Mesendoderm (in vitro differentiated cells): ENCODE measurements around the gene SSTR5.

Experiments used
- DNase-seq: peaks from one replicate; pipeline ENCODE4 v3.0.0; 2013
- H2AK5ac ChIP-seq: 2 replicates; pipeline ENCODE4 v1.6.1; 2013; ENCODE audit warnings: low read length, inconsistent platforms
- H2BK120ac ChIP-seq: 2 replicates; pipeline ENCODE4 v1.6.1; 2013; ENCODE audit warnings: low read depth, mild to moderate bottlenecking, low read length, moderate library complexity, mixed read lengths
- H2BK15ac ChIP-seq: replicated peaks from 2 replicates; pipeline ENCODE4 v1.6.1; 2013; ENCODE audit warnings: low read depth, mild to moderate bottlenecking, moderate library complexity
- H2BK5ac ChIP-seq: 2 replicates; pipeline ENCODE4 v1.6.1; 2013; ENCODE audit warnings: low read length, inconsistent platforms
- H3K18ac ChIP-seq: 2 replicates; pipeline ENCODE4 v1.6.1; 2013; ENCODE audit warnings: mild to moderate bottlenecking, low read length, mixed read lengths
- H3K23ac ChIP-seq: one replicate; pipeline ENCODE4 v1.6.1; 2013; ENCODE audit warnings: low read length
- H3K27ac ChIP-seq: 2 replicates; pipeline ENCODE4 v1.5.1; 2013; ENCODE audit warnings: low read depth, mild to moderate bottlenecking, inconsistent platforms, low read length, moderate library complexity
- H3K27me3 ChIP-seq: 2 replicates; pipeline ENCODE4 v1.6.1; 2013; ENCODE audit warnings: low read length, control low read depth, mild to moderate bottlenecking, inconsistent platforms; ENCODE audit not compliant: insufficient read depth, poor library complexity
- H3K36me3 ChIP-seq: 2 replicates; pipeline ENCODE4 v1.6.1; 2013; ENCODE audit warnings: low read length, inconsistent platforms; ENCODE audit not compliant: control insufficient read depth, insufficient read depth
- H3K4ac ChIP-seq: one replicate; pipeline ENCODE4 v1.6.1; 2013; ENCODE audit warnings: low read depth, mild to moderate bottlenecking, low read length, moderate library complexity
- H3K4me1 ChIP-seq: 2 replicates; pipeline ENCODE4 v1.6.1; 2013; ENCODE audit warnings: low read depth, low read length, inconsistent platforms; ENCODE audit not compliant: control insufficient read depth
- H3K4me2 ChIP-seq: 2 replicates; pipeline ENCODE4 v1.6.1; 2013; ENCODE audit warnings: low read length
- H3K4me3 ChIP-seq: 2 replicates; pipeline ENCODE4 v1.5.1; 2013; ENCODE audit warnings: mild to moderate bottlenecking, low read length
- H3K56ac ChIP-seq: one replicate; pipeline ENCODE4 v1.6.1; 2013; ENCODE audit warnings: low read length
- H3K79me1 ChIP-seq: 2 replicates; pipeline ENCODE4 v1.6.1; 2013; ENCODE audit warnings: low read length, inconsistent platforms
- H3K79me2 ChIP-seq: 2 replicates; pipeline ENCODE4 v1.6.1; 2013; ENCODE audit warnings: mild to moderate bottlenecking, low read length; ENCODE audit not compliant: control insufficient read depth, insufficient read depth
- H3K9ac ChIP-seq: 2 replicates; pipeline ENCODE4 v1.6.1; 2013; ENCODE audit warnings: low read length, inconsistent platforms
- H4K5ac ChIP-seq: one replicate; pipeline ENCODE4 v1.6.1; 2013; ENCODE audit warnings: low read length
- H4K8ac ChIP-seq: one replicate; pipeline ENCODE4 v1.6.1; 2013; ENCODE audit warnings: low read depth, mild to moderate bottlenecking, control low read depth, low read length, moderate library complexity
- WGBS: extraction: QIAGEN DNeasy Blood & Tissue Kit; methylation state at CpG from one replicate; pipeline ENCODE4 v1.1.7; 2013; ENCODE audit warnings: low lambda C conversion rate, missing lambda C conversion rate; ENCODE audit not compliant: insufficient coverage; ENCODE audit errors: extremely low coverage; 5-methylcytosine and 5-hydroxymethylcytosine counted together

SSTR5 gene

DNA sequence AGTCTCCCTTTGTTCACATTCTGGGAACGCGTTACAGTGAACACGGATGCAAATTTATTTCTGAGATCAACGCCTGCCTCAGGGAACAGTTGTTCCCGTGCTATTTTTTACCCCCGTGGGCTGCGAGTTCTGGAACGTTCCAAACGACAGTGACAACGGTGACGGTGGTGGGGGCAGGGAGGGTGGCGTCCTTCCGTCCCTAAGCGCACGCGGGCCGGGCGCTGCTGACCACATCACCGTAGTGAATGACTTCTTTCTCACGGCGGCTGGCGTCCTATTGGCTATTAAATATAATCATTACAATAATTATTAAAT, 45.1 kb upstream of the SSTR5 start:
- no peaks in the 10 kb centered on the region for H3K4me1 ChIP-seq
- H4K5ac ChIP-seq: no peak overlapping the region
- H3K18ac ChIP-seq: no peak overlapping the region
- no peak overlapping the region for H3K4ac ChIP-seq
- H3K27ac ChIP-seq: no peak overlapping the region
- H2BK120ac ChIP-seq: no peak overlapping the region
- H4K8ac ChIP-seq: no peak overlapping the region
- no peak for DNase-seq
- H3K79me2 ChIP-seq: no peaks in the 10 kb centered on the region
- H3K4me3 ChIP-seq: no peak overlapping the region
- no peak overlapping the region for H3K4me2 ChIP-seq
- no peak overlapping the region for H2BK5ac ChIP-seq
- no peak overlapping the region for H3K23ac ChIP-seq
- H3K36me3 ChIP-seq: no peaks in the 10 kb centered on the region
- no peak overlapping the region for H3K9ac ChIP-seq
- no peak overlapping the region for H3K56ac ChIP-seq
- no peaks in the 10 kb centered on the region for H3K27me3 ChIP-seq
- no peak overlapping the region for H2AK5ac ChIP-seq
- WGBS: no CpG with 5 or more reads among the region's 22 CpGs
- H2BK15ac ChIP-seq: no peak overlapping the region
- no peaks in the 10 kb centered on the region for H3K79me1 ChIP-seq

DNA sequence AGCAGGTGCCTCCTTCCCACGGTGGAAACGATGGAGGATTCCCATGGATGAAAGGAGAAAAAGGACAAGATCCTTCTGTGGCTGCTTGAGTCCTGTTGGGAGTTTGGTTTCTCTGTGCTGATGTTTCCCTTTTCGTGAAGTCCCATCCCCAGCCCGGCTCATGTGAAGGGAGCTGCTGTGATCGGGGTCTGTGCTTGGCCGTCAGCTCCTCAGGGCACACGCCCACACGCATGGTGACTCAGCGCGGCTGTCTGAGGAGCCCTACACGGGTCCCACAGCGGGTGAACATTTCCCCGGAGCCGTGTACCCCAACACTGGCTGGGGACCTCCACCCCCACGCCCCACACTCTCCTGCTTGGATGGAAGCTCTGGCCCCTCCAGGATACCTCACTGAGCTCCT, 44.5 kb upstream of the SSTR5 start:
- no peaks in the 10 kb centered on the region for H3K4me1 ChIP-seq
- no CpG with 5 or more reads among the region's 15 CpGs for WGBS
- no peak for DNase-seq

GRCh38 chr16:1028524-1029258, 43.9 kb upstream of the SSTR5 start:
- Histone ChIP-seq H3K27ac (no peak overlapping the region), H3K27me3 (no peaks in the 10 kb centered on the region), H4K8ac (no peak overlapping the region), H3K4me3 (no peak overlapping the region), H2AK5ac (no peak overlapping the region), H3K23ac (no peak overlapping the region), H4K5ac (no peak overlapping the region), H3K36me3 (no peaks in the 10 kb centered on the region), H3K56ac (no peak overlapping the region), H3K4me2 (no peak overlapping the region), H3K4me1 (no peaks in the 10 kb centered on the region), H3K9ac (no peak overlapping the region), H2BK15ac (no peak overlapping the region), H3K4ac (no peak overlapping the region), H3K18ac (no peak overlapping the region), H2BK120ac (no peak overlapping the region), H3K79me1 (no peaks in the 10 kb centered on the region), H2BK5ac (no peak overlapping the region), H3K79me2 (no peaks in the 10 kb centered on the region)
- DNase-seq: no peak
- no CpG with 5 or more reads among the region's 39 CpGs for WGBS

More for the DNA sequence above, 44.5 kb upstream of the SSTR5 start:
- no peak overlapping the region for H3K23ac ChIP-seq
- no peaks in the 10 kb centered on the region for H3K79me2 ChIP-seq
- H2AK5ac ChIP-seq: no peak overlapping the region
- no peaks in the 10 kb centered on the region for H3K27me3 ChIP-seq
- H4K5ac ChIP-seq: no peak overlapping the region
- H2BK15ac ChIP-seq: no peak overlapping the region
- no peak overlapping the region for H3K4ac ChIP-seq
- H3K4me2 ChIP-seq: no peak overlapping the region
- H2BK120ac ChIP-seq: no peak overlapping the region
- H3K56ac ChIP-seq: no peak overlapping the region
- no peak overlapping the region for H4K8ac ChIP-seq
- no peak overlapping the region for H2BK5ac ChIP-seq
- H3K9ac ChIP-seq: no peak overlapping the region
- no peak overlapping the region for H3K4me3 ChIP-seq
- no peak overlapping the region for H3K18ac ChIP-seq
- H3K27ac ChIP-seq: no peak overlapping the region
- H3K79me1 ChIP-seq: no peaks in the 10 kb centered on the region
- H3K36me3 ChIP-seq: no peaks in the 10 kb centered on the region

DNA sequence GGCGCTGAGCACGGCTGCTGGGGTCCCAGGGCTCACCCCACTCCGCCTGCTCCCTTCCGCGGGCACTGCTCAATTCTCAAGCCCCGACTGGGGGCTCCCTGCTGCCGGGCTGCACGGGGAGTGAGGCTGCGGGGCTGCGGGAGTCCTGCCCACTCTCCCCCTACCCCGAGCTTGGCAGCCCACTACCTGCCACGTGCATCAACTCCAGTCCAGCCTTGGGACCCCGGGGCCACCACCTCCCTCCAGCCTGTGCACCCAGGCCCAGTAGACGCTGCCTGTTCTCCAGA, 43.3 kb upstream of the SSTR5 start:
- no peaks in the 10 kb centered on the region for H3K4me1 ChIP-seq

DNA sequence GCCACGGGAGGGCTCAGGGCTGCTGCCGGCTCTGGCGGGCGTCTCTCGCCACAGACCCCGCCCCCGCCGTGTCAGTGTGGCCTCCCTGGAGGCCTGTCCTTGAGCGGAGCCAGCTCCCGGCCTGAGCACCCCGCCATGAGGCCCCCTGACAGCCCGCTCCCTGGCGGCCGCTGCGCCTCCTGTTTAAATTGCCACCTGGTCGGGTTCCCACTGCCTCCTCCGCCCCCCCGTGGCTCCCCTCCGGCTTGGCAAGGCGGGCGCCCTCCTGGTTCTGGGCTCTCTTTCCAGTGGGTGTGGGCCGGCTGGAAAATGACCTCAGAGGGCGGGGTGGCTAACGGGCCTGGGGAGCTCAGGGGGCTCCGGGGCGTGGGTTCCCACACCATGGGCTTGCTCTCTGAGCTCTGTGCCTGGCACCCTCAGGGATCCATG, 42.1 kb upstream of the SSTR5 start:
- Histone ChIP-seq H3K27me3 (no peaks in the 10 kb centered on the region), H3K27ac (no peak overlapping the region), H3K4ac (no peak overlapping the region), H2AK5ac (no peak overlapping the region), H3K9ac (no peak overlapping the region), H4K8ac (no peak overlapping the region), H3K36me3 (no peaks in the 10 kb centered on the region), H2BK5ac (no peak overlapping the region), H3K4me2 (no peak overlapping the region), H3K23ac (no peak overlapping the region), H3K79me2 (no peaks in the 10 kb centered on the region), H3K18ac (no peak overlapping the region), H4K5ac (no peak overlapping the region), H2BK15ac (no peak overlapping the region), H3K4me1 (no peaks in the 10 kb centered on the region), H3K79me1 (no peaks in the 10 kb centered on the region), H3K56ac (no peak overlapping the region), H2BK120ac (no peak overlapping the region), H3K4me3 (no peak overlapping the region)
- no peak for DNase-seq
- WGBS: no CpG with 5 or more reads among the region's 26 CpGs

More for the DNA sequence above, 43.3 kb upstream of the SSTR5 start:
- Histone ChIP-seq H3K18ac (no peak overlapping the region), H2BK15ac (no peak overlapping the region), H3K4ac (no peak overlapping the region), H3K27me3 (no peaks in the 10 kb centered on the region), H2AK5ac (no peak overlapping the region), H3K79me2 (no peaks in the 10 kb centered on the region), H3K4me2 (no peak overlapping the region), H4K8ac (no peak overlapping the region), H3K4me3 (no peak overlapping the region), H4K5ac (no peak overlapping the region), H3K23ac (no peak overlapping the region), H3K56ac (no peak overlapping the region), H3K79me1 (no peaks in the 10 kb centered on the region), H3K27ac (no peak overlapping the region), H3K9ac (no peak overlapping the region), H2BK5ac (no peak overlapping the region), H2BK120ac (no peak overlapping the region), H3K36me3 (no peaks in the 10 kb centered on the region)
- no CpG with 5 or more reads among the region's 14 CpGs for WGBS
- no peak for DNase-seq

DNA sequence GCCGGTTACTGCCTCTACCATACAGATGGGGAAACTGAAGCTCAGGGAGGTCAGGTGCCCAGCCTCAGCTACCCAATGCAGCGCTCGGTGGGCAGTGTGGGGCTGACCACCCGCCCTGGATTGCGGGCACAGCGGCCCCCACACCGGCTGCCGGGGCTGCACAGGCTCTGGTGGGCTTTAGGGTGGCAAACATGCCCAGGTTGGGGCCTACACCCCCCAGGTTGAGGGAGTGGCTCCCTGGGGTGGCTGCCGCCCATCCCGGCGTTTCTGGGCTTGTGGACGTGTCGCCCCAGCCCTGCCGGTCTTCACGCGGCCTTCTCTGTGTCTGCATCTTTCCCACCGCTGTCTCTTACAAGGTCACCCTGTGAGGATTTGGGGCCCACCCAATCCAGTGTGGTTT, 40.9 kb upstream of the SSTR5 start:
- Histone ChIP-seq H4K5ac (no peak overlapping the region), H3K56ac (no peak overlapping the region), H2AK5ac (no peak overlapping the region), H2BK120ac (no peak overlapping the region), H3K23ac (no peak overlapping the region), H2BK15ac (no peak overlapping the region), H3K9ac (no peak overlapping the region), H3K18ac (no peak overlapping the region), H2BK5ac (no peak overlapping the region), H3K36me3 (no peaks in the 10 kb centered on the region), H3K79me1 (no peaks in the 10 kb centered on the region), H4K8ac (no peak overlapping the region), H3K4ac (no peak overlapping the region), H3K79me2 (no peaks in the 10 kb centered on the region), H3K27me3 (no peaks in the 10 kb centered on the region), H3K4me2 (no peak overlapping the region), H3K4me3 (no peak overlapping the region), H3K27ac (no peak overlapping the region), H3K4me1 (no peaks in the 10 kb centered on the region)
- no peak for DNase-seq
- WGBS: no CpG with 5 or more reads among the region's 17 CpGs
